GM12878 (cell line): ENCODE measurements around the gene ZNF302. TPM values are rescaled to one million over a fixed set of nuclear protein-coding genes. Genes with fewer than 3 reads are reported as not detected.

Experiments
- ATAC-seq: fragments of 200-7000 bp; cut with Tn5 transposase; 3 replicates; pipeline ENCODE4 v1.9.1; 2020; ENCODE audit warnings: mild to moderate bottlenecking, moderate library complexity
- BruUV-seq: library from RNA; stranded (reverse); fragments of 400-500 nt; replicated peaks from 2 replicates; lab custom pipeline; 2021; lab: Mats Ljungman, UMichigan
- CTCF ChIA-PET: fragments of 300-600 bp; sonication (Branson Sonifier 250); formaldehyde crosslinking; extraction: SDS; loops from one replicate; lab custom pipeline; 2021; ENCODE audit warnings: inconsistent platforms; lab: Yijun Ruan, JAX
- POLR2A ChIA-PET: fragments of 350-600 bp; formaldehyde crosslinking; extraction: SDS; loops from one replicate; lab custom pipeline; 2021; ENCODE audit warnings: inconsistent platforms; lab: Charles Lee
- RAD21 ChIA-PET: fragments of 300-600 bp; sonication (Branson Sonifier 250); formaldehyde crosslinking; loops from one replicate; lab custom pipeline; 2023; ENCODE audit warnings: antibody characterized with exemption; ENCODE audit not compliant: unreplicated experiment; lab: Charles Lee
- SMC1A ChIA-PET: fragments of 300-600 bp; sonication (Branson Sonifier 250); formaldehyde crosslinking; loops from one replicate; lab custom pipeline; 2023; ENCODE audit not compliant: unreplicated experiment, uncharacterized antibody; lab: Charles Lee
- DNase-seq: peaks from one replicate; pipeline ENCODE4 v3.0.0-alpha.2; 2011; ENCODE audit warnings: low read depth, low spot score
- FAIRE-seq: peaks from 3 replicates; lab custom pipeline; 2011; peaks lifted over from hg19 to GRCh38; lab: Jason Lieb, UNC
- H2AFZ ChIP-seq: 2 replicates; pipeline ENCODE4 v1.6.0; 2011; ENCODE audit warnings: low read depth, low read length, control low read depth; ENCODE audit not compliant: control insufficient read depth
- H3K27ac ChIP-seq: 2 replicates; pipeline ENCODE4 v1.5.1; 2011; ENCODE audit warnings: control low read depth; ENCODE audit not compliant: control insufficient read depth, insufficient read depth
- H3K27me3 ChIP-seq, 2 experiments: replicated peaks in 1 of 2; 2 replicates each; pipeline versions ENCODE4 v1.6.0 to v1.6.1; 2011; ENCODE audit warnings: low read length in 1 of 2; ENCODE audit not compliant: control insufficient read depth in 2 of 2, insufficient read depth in 2 of 2
- H3K36me3 ChIP-seq, 2 experiments: 2 replicates each; pipeline ENCODE4 v1.5.1; 2011; ENCODE audit warnings: low read length in 1 of 2; ENCODE audit not compliant: control insufficient read depth in 2 of 2, insufficient read depth in 2 of 2
- H3K4me1 ChIP-seq: 2 replicates; pipeline ENCODE4 v1.6.1; 2011; ENCODE audit warnings: mild to moderate bottlenecking, low read length, moderate library complexity, mixed read lengths; ENCODE audit not compliant: control insufficient read depth, insufficient read depth
- H3K4me2 ChIP-seq: 2 replicates; pipeline ENCODE4 v1.6.0; 2011; ENCODE audit warnings: control low read depth; ENCODE audit not compliant: control insufficient read depth, insufficient read depth
- H3K4me3 ChIP-seq: fragments of 200-600 bp; sonication (generic); 2 replicates; pipeline ENCODE4 v1.5.1; 2016
- H3K79me2 ChIP-seq: 2 replicates; pipeline ENCODE4 v1.6.0; 2011; ENCODE audit warnings: low read length; ENCODE audit not compliant: control insufficient read depth, insufficient read depth
- H3K9ac ChIP-seq: 2 replicates; pipeline ENCODE4 v1.8.0; 2011; ENCODE audit warnings: low read length, control low read depth, mixed read lengths; ENCODE audit not compliant: control insufficient read depth, insufficient read depth
- H3K9me3 ChIP-seq: replicated peaks from 3 replicates; pipeline ENCODE4 v1.5.1; 2011; ENCODE audit warnings: mild to moderate bottlenecking, low read length; ENCODE audit not compliant: control insufficient read depth, insufficient read depth
- H4K20me1 ChIP-seq: 2 replicates; pipeline ENCODE4 v1.6.0; 2011; ENCODE audit not compliant: control insufficient read depth, insufficient read depth
- KAT2A ChIP-seq: conservative IDR thresholded peaks from 2 replicates; pipeline ENCODE4 v1.6.1; 2011; ENCODE audit warnings: low read depth, low read length; ENCODE audit not compliant: control insufficient read depth
- RELA ChIP-seq: fragments of 450-650 bp; IDR thresholded peaks from 2 replicates; pipeline ENCODE4 v1.8.0; 2014; ENCODE audit warnings: borderline replicate concordance; ENCODE audit not compliant: partially characterized antibody
- SPI1 ChIP-seq: IDR thresholded peaks from 2 replicates; pipeline ENCODE4 v1.6.1; 2011; ENCODE audit warnings: low read depth, mild to moderate bottlenecking, low read length, moderate library complexity, borderline replicate concordance; ENCODE audit not compliant: insufficient read depth
- ZNF622 ChIP-seq: fragments of 450-650 bp; IDR thresholded peaks from 2 replicates; pipeline ENCODE4 v1.6.1; 2017; ENCODE audit warnings: mild to moderate bottlenecking, inconsistent platforms
- WGBS: methylation state at CpG from one replicate; pipeline ENCODE4 v1.1.6; 2016; ENCODE audit warnings: low lambda C conversion rate; ENCODE audit not compliant: insufficient replicate concordance, insufficient coverage; ENCODE audit errors: missing lambda C conversion rate; 5-methylcytosine and 5-hydroxymethylcytosine counted together
- in situ Hi-C: fragments of 300-500 bp; cut with MboI; formaldehyde crosslinking; loops from 9 replicates; pipeline ENCODE4 v1.14.3; 2018; ENCODE audit warnings: mixed read lengths
- intact Hi-C: fragments of 100-400 bp; cut with micrococcal nuclease; formaldehyde crosslinking; loops from one replicate; pipeline ENCODE4 v1.14.2; 2022; ENCODE audit not compliant: unreplicated experiment
- polyA plus RNA-seq, 11 experiments: library from polyadenylated mRNA; depleted of rRNA in 4 of 11; unstranded in 6 of 11; stranded (reverse) in 5 of 11; fragments of >200 nt; fragmentation: Nextera tagmentation in 4 of 11; fragmentation: Illumina TruSeq in 1 of 11; extraction: Ambion mirVana in 4 of 11; extraction: Trizol in 1 of 11; gene quantifications; 1 replicate in 1 of 11; 2 replicates in 10 of 11; pipeline versions ENCODE4 v1.2.1 to v1.2.3, GENCODE V29; 2011 to 2016; ENCODE audit warnings: inconsistent platforms in 2 of 11, missing spikeins in 2 of 11, low read depth in 1 of 11
- total RNA-seq, 4 experiments: library from RNA; depleted of rRNA in 3 of 4; stranded (reverse); fragments of >200 nt in 3 of 4; fragmentation: Illumina TruSeq in 1 of 4; extraction: Trizol in 1 of 4; gene quantifications; 2 replicates each; pipeline versions ENCODE4 v1.2.1 to v1.2.3, GENCODE V29; 2013 to 2021
- TF ChIP-seq, protein P1 (sequence below): fragments of 450-650 bp; IDR thresholded peaks from 2 replicates; pipeline ENCODE4 v1.6.1; 2016; ENCODE audit warnings: mild to moderate bottlenecking

The ZNF302 gene
- total and polyA plus RNA-seq, 10 of the 15 experiments (the other 5 are each of a cell fraction or from before 2014, with no cell fraction given) = 8.4 to 35.4 (median 19.7) TPM

DNA sequence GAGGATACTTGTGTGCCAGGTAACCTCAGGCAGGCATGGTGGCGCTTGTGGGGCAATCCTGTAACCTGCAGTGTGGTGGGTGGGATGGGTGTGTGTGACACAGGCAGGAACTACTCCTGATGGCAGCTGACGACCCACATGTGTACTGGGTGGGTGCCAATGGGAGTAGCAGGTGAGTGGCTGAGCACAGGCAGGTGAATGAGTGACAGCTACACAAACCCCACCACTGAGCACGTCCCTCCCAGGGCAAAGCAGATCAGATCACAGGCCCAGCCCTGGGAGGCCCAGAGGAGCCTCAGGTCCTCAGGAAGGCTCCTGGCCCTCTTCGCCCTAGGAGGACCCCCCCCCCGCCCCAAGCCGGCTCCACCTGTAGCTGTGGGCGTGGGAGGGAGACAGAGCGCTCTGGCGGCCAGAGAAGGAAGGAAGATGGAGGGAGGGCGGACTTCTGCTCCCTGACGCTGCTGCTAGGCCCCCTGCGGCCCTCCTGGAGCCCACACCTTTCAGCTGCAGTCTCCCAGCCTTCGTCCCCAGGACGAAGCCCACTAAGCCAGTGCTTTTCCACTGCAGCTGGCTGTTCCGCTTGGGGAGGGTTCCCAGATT lies 55.2 kb downstream of the ZNF302 start:
- no peak overlapping the region for H3K27ac ChIP-seq
- RAD21 ChIA-PET = interaction anchor here (0.6 kb wide), 1 partner anchor 1761 kb away, joined by 4 read pairs; the partner anchor contains the start of gene CEP89
- no TSS peak for BruUV-seq
- intact Hi-C loops = loop anchor here (1.0 to 5.0 kb wide), 2 partner anchors 40 to 55 kb away; partner anchors contain the start of genes SCGB2B2, ZNF302 and ZNF599
- WGBS = 74% methylated on average over 10 of the region's 15 CpGs
- H3K9me3 ChIP-seq = no peaks in the 10 kb centered on the region; the same call in 2 of the 3 replicates
- no peaks in the 10 kb centered on the region for H3K79me2 ChIP-seq
- 0 out of 2 replicates have a peak overlapping the region, but pooled peaks have one; percentile 82 for H3K9ac ChIP-seq
- TF ChIP-seq KAT2A (no peak), SPI1 (no peak), ZNF622 (no peak), RELA (no peak)
- TF ChIP-seq, protein P1, sequence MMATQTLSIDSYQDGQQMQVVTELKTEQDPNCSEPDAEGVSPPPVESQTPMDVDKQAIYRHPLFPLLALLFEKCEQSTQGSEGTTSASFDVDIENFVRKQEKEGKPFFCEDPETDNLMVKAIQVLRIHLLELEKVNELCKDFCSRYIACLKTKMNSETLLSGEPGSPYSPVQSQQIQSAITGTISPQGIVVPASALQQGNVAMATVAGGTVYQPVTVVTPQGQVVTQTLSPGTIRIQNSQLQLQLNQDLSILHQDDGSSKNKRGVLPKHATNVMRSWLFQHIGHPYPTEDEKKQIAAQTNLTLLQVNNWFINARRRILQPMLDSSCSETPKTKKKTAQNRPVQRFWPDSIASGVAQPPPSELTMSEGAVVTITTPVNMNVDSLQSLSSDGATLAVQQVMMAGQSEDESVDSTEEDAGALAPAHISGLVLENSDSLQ = peak; percentile 34; the same call in 1 of the 2 replicates
- CTCF ChIA-PET = interaction anchor here (0.7 to 1.1 kb wide), 2 partner anchors 55 to 57 kb away, joined by 3 to 6 read pairs; partner anchors contain the start of gene ZNF302
- no peak overlapping the region for H2AFZ ChIP-seq
- no peaks in the 10 kb centered on the region for H4K20me1 ChIP-seq
- no peaks in the 10 kb centered on the region for H3K4me1 ChIP-seq
- POLR2A ChIA-PET = no interaction called here
- peak overlapping the region; percentile 79; the same call in 1 of the 2 replicates for H3K4me3 ChIP-seq
- DNase-seq = no peak
- no peak for ATAC-seq
- no peaks in the 10 kb centered on the region for H3K27me3 ChIP-seq
- peak overlapping the region; percentile 97 for H3K4me2 ChIP-seq
- no peak for FAIRE-seq
- in situ Hi-C loops = no loop called here
- SMC1A ChIA-PET = no interaction called here
- no peaks in the 10 kb centered on the region for H3K36me3 ChIP-seq
